EH (cell line): ENCODE data around the gene NECTIN3.

Experiments
- DNase-seq: peaks from one replicate; pipeline ENCODE4 v3.0.0-alpha.2; 2015; ENCODE audit warnings: low read depth

NECTIN3 gene, protein sequence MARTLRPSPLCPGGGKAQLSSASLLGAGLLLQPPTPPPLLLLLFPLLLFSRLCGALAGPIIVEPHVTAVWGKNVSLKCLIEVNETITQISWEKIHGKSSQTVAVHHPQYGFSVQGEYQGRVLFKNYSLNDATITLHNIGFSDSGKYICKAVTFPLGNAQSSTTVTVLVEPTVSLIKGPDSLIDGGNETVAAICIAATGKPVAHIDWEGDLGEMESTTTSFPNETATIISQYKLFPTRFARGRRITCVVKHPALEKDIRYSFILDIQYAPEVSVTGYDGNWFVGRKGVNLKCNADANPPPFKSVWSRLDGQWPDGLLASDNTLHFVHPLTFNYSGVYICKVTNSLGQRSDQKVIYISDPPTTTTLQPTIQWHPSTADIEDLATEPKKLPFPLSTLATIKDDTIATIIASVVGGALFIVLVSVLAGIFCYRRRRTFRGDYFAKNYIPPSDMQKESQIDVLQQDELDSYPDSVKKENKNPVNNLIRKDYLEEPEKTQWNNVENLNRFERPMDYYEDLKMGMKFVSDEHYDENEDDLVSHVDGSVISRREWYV

DNA sequence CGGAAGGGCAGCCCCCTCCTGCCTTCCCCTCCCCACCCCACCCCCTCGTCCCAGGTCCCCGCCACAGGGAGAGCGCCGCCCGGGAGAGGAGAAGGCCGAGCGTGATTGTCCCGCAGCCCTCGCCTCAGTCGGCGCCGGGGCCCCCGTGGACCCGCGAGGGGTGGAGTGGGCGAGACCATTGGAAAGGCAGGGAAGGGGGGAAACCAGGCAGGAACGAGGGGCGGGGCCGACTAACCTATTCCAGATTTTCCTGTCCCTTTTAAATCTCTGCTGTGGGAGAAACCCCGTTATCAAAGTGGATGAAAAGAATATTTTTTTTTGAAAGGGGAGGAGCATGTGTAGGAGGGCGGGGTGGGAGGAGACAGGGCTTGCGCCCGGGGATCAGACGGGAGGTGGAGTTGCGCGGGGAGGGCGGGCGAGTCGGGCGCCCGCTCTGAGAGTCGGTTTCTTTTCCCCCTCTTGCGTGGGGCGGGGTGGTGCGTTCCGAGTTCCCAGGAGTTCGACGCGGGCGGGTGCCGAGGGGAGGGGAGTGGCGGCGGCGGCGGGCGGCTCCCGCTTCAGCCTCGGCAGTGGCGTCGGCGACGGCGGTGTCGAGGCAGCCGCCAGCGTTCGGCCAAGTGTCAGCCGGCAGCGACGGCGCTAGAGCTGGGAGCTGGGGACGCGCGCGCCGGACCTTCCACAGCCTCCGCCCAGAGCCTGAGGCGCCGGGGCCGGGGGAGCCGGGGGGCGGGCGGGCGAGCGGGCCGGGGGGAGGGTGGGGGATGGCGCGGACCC is at the start of gene NECTIN3:
NECTIN3 (plus strand) TSS at position 560 of the 774 bp plus-strand sequence; CDS start at position 762, 202 bp downstream.
- peak; percentile 98 for DNase-seq

- no peak for DNase-seq
Measured at GRCh38 chr3:111027868-111028267, 43.7 kb upstream of the NECTIN3 start.

GRCh38 chr3:111031538-111031937 is 40.1 kb upstream of the NECTIN3 start:
- DNase-seq: no peak

DNA sequence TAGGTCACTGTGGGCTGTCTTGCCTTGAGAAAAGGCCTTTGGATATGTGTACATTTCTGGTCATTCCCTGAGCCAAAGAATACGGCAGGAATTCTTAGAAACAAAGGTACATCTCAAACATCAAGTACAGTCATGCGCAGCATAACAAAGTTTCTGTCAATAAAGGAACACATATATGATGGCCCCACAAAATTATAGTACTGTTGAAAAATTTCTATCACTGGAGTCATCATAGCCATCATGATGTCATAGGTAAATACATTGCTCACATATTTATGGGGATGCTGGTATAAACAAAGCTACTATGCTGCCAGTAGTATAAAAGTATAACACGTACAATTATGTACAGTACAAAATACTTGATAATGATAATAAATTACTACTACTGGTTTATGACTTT is 38.9 kb upstream of the NECTIN3 start:
- peak; percentile 5 for DNase-seq

DNA sequence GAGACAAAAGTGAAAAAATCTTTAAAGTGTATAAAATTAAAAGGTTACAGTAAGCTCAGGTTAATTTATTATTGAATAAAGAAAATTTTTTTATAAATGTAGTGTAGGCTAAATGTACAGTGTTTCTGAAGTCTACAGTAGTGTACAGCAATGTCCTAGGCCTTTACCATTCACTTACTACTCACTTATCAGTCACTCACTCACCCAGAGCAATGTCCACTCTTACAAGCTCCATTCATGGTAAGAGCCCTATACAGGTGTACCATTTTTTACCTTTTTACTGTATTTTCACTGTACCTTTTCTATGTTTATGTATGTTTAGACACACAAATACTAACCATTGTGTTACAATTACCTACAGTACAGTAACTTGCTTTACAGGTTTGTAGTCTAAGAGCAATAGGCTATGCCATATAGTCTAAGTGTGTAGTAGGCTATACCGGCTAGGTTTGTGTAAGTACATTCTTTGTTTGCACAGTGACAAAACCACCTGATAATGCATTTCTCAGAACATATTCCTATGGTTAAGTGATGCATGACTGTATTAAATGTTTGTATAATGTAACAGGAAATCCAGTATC is 38.1 kb upstream of the NECTIN3 start:
- no peak for DNase-seq

DNA sequence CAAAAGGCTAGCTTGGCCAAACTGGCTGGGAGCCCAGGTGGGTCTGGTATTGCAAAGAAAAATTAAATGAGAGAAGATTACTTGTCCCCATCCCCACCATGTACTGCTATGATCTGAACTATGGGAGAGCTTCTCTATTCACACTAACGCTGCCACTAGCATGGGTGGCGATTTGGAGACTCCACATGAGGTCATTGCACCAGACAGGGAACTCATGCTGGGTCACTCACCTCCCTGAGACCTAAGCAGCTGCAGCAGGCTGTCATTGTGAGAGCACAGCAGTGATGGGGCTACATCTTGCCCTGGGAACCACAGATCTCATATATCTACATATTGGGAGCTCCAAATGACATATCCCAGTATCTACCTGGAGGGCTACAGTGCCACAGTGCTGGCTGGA is 36.3 kb upstream of the NECTIN3 start:
- no peak for DNase-seq

DNA sequence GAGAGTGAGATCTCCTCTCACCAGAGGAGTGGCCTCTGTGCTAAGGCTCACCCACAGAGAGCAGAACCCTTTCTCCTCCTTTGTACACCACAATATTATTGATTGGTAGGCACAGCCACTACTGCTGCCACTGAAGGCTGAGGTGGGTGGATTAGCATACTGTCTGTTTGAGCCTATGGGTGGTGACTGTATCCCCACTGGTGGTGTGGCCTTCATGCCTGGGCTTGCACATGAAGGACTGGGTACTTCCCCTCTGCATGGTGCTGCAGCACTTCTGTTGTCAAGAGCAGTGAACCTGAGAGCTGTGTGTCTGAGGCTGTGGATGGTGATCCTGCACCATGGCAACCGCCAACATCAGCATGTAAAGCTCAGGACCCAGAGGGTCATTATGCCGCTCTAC is 35.7 kb upstream of the NECTIN3 start:
- DNase-seq: no peak

DNA sequence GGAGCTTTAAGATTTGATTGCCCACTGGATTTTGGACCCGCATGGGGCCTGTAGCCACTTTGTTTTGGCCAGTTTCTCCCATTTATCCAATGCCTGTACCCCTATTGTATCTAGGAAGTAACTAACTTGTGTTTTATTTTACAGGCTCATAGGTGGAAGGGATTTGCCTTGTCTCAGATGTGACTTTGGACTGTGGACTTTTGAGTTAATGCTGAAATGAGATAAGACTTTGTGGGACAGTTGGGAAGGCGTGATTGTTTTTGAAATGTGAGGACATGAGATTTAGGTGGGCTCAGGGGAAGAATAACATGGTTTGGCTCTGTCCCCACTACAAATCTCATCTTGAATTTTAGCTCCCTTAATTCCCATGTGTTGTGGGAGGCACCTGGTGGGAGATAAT is 30.7 kb upstream of the NECTIN3 start:
- no peak for DNase-seq

DNA sequence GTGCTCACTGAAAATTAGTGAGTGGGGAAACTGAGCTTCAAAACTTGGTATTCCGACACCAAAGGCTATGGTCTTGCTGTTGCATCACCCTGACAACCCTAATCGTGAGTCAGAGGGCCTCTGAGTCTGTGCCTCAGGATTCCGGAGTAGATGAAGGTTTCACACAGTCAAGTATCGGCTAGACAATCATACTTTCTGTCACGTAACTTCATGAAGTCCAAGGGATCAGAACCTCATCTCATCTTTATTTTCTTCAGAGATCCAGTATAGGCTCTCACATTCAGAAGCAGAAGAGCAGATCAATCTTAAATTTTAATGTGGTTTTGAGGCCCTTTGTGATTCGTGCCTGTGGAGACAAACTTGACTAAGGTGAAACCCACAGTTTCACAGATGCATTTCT is 26.1 kb upstream of the NECTIN3 start:
- DNase-seq: peak; percentile 12

DNA sequence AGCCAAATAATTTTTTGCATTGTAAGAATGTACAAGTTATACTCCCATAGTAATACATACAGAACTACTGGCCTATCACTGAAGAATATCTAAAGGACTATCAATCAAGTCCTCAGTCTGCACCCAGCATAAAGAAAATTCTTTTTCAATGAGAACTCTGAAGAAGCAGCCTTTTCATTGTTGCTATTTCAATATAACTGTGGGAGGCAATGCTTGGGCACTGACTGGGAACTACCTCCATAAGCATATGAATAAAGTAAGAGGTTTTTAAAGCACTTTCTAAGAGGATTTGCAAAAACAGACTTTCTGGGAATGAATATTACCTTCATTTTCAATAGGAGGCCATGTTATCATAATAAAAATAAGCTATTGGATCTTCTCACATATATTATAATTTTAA is 24.6 kb upstream of the NECTIN3 start:
- DNase-seq: no peak

- DNase-seq: no peak
Measured at GRCh38 chr3:111047812-111048435, 23.7 kb upstream of the NECTIN3 start.

GRCh38 chr3:111051354-111051753 is 20.3 kb upstream of the NECTIN3 start:
- no peak for DNase-seq

DNA sequence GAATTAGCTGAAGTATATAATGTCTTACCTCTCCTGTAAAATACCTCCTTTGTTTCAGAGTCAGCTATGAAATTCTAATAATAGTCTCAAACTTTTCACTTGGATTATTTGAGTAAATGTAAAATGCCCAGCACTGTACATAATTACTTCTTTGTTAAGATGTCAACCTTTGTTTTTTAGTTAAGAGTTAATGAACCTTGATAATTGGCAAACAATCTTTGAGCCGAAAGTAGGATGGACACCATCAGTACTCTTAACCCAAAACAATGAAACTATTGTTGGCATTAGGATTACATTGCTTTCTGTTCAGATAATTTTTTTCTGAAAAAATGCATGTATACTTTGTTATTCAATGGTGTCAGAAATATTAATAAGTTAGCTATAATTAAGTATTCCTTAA is 3.0 kb upstream of the NECTIN3 start:
- DNase-seq: no peak

GRCh38 chr3:111069974-111070771 is 1.4 kb upstream of the NECTIN3 start:
- peak; percentile 60 for DNase-seq

DNA sequence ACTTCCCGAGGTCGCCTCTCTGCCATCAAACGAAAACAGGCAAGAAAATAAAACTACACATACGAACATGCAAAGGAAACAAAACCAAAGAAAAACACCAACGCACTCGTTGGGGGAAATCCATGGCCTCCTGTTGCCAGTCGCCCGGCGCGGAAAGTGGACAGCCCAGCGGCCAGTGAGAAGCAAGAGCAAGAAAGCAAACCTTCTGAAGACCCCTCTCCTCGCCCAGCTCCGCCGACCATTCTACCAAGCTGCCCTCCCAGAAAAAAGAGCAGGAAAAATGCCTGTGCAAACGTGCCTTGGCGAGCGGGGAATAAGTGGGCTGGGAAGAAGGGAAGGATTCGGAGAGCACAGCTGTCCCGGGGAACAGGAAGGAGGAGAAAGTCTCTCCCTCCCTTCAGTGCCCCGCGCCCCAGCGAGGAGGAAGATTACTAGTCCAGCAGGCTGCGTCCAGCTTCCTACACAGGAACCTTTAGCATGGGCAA is 802 bp upstream of the NECTIN3 start:
- DNase-seq: no peak

GRCh38 chr3:111072031-111072921 is 660 bp downstream of the NECTIN3 start:
- peak; percentile 48 for DNase-seq

DNA sequence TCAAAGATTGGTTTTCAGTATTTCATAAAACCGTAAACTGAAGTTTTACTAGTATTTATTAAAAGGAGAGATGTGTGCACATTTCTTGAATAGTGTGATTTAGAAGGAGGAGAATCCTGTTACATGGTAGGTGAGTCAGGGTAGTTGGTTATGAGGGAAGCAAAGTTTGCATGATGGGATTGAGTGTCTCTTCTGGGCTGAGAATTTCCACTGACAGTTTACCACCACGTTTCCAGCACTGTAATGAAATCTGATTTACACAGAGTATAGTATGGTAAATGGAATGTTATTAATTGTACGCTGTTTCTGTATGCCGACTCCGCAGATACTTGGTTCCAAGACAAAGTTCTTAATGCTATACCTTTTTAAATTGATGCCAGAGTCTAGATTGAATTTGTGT is 1.6 kb downstream of the NECTIN3 start:
- peak; percentile 64 for DNase-seq

- no peak for DNase-seq
Measured at GRCh38 chr3:111076732-111077131, 5.1 kb downstream of the NECTIN3 start.

DNA sequence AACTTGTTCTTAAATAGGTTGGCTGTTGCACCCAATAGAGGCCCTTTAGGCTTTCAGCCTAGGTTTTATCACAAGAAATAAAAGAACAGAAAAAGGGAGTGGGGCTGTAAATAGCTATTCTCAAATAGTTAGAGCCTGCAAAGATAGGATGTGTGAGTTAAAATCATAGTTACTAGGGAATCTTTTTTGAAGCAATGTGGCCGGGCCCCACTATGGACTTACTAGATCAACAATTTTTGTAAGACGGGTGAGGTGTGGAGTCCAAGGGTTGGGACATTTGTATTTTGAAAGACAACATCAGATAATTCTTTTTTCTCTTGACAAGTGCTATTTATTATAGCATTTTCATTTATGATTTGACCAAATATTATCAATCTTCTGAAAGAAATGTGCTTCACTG is 5.8 kb downstream of the NECTIN3 start:
- no peak for DNase-seq

DNA sequence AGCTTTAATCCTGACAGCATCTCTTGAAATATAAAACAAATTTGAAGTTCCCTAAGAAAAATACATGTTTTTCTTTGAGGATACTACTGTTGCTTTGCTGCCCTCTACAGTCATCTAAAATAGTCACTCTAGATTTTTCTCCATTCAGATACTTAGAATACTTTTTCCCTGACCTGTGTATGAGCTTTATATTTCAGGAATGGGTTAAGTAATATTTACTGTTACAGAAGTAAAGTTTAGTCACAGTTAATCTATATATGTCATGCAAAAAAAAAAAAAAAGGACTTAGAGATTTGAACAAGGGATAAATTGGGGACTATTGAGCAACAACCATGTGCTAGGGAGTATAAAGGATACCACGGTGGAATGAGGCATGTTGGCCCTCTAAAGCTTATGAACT is 8.8 kb downstream of the NECTIN3 start:
- DNase-seq: peak; percentile 67
